Measurements from ENCODE around the gene NXPH4. TPM values are rescaled to one million over a fixed set of nuclear protein-coding genes. Genes with fewer than 3 reads are reported as not detected.

Gene NXPH4
- total RNA-seq (ENCODE audit: low replicate concordance), result 15.1 and 45.5 TPM in 2 replicates
- long read RNA-seq, result 0 reads

DNA sequence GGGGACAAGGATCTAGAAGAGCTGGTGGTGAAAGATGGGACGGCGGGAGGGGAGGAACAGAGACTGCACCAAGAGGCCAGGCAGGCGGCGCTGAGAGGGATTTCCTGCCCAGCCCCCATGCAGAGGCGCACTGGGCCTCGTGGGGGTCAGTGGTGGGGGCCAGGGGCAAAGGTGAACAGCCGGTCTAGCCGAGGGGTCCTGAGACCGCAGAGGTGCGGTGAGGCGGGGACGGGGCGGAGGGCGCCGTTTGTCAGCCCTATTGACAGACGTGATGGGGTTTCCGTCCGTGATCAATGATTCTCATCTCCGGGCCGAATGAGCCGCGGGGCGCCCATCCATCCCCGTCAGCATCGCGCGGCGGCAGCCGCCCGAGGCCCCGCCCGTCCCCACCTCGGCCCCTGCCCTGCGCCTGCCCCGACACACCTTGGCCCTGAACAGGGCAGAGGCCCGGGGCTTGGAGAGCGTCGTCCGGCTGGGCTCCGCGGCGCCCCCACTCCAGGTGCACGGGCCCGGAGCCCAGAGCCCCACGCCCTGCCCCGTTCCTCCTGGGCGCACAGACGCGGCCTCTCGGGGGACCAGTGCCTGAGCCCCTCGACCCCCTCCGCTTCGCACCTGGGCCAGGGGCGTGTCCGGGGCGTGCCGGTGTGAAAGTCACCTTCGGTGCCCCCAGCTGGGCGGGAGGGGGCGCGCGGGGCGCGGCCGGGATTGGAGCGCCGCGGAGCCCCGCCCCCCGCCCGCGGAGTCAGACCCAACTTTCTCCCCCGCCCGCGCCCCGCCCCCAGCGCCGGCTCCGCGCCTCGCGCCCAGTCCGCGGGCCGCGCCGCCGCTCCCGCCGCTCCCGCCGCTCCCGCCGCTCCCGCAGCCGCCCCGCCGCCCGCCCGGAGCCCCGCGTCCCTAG, at the start of gene NXPH4:
Gene NXPH4, plus strand, starts transcription at position 781 of the 898 bp plus-strand sequence. CDS start 176 bp downstream, outside the sequence.
- TF ChIP-seq, protein P1, sequence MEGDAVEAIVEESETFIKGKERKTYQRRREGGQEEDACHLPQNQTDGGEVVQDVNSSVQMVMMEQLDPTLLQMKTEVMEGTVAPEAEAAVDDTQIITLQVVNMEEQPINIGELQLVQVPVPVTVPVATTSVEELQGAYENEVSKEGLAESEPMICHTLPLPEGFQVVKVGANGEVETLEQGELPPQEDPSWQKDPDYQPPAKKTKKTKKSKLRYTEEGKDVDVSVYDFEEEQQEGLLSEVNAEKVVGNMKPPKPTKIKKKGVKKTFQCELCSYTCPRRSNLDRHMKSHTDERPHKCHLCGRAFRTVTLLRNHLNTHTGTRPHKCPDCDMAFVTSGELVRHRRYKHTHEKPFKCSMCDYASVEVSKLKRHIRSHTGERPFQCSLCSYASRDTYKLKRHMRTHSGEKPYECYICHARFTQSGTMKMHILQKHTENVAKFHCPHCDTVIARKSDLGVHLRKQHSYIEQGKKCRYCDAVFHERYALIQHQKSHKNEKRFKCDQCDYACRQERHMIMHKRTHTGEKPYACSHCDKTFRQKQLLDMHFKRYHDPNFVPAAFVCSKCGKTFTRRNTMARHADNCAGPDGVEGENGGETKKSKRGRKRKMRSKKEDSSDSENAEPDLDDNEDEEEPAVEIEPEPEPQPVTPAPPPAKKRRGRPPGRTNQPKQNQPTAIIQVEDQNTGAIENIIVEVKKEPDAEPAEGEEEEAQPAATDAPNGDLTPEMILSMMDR (conservative IDR thresholded peaks at IDR 0.05), result no peak
- Mint-ChIP-seq H3K9me3 (no peaks in the 10 kb centered on the region), H3K4me3 (peak within 1 kb of the TSS; percentile 86), H3K4me1 (ENCODE audit: unreplicated experiment) (peaks cover 57% of the 10 kb centered on the region), H3K36me3 (no peaks in the 10 kb centered on the region), H3K27ac (peak within 1 kb of the TSS; percentile 97), H3K27me3 (peaks cover 66% of the 10 kb centered on the region)
- DNase-seq (ENCODE audit: extremely low spot score, unreplicated experiment), result no peak

DNA sequence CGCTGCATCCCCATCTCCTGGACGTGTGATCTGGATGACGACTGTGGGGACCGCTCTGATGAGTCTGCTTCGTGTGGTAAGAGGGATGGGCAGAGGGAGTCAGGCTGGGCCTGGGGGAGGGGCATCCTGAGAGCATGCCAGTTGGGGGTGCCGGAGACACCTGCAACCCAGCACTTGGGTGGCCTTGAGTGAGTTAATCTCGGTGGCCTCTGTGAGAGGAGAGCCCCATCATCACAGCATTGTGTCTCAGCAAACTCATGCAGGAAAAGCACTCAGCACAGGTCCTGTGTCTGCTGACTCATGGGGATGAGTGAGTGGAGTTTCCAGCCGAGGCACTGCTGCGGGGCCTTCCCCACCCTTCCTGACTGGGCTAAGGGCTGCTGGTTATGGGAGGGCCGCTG, 49.6 kb upstream of the NXPH4 start:
- no peaks in the 10 kb centered on the region for H3K9me3 Mint-ChIP-seq
- DNase-seq (ENCODE audit: extremely low spot score, unreplicated experiment), result no peak
- peaks cover 34% of the 10 kb centered on the region for H3K36me3 Mint-ChIP-seq

DNA sequence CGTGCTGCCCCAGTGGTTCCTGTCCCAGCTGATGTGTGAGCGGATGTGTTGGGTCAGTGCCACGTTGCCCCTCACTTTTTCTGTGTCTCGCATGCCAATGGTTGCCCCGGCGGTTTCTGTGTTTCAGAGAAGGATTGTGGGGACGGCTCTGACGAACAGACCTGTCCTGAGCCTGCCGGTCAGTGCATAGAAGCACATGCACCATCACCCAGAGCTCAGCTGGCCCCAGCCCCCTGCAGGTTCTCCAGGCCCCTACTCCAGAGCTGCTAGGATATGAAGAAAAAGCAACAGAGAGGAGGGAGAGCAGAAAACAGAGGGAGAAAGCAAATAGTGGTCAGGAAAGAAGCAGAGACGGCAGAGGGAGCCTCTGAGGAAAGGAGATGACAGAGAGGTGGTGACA, 48.5 kb upstream of the NXPH4 start:
- Mint-ChIP-seq H3K27ac (no peak overlapping the region), H3K27me3 (no peaks in the 10 kb centered on the region), H3K4me1 (ENCODE audit: unreplicated experiment) (peaks cover 17% of the 10 kb centered on the region), H3K4me3 (no peak overlapping the region), H3K36me3 (peaks cover 35% of the 10 kb centered on the region), H3K9me3 (no peaks in the 10 kb centered on the region)
- DNase-seq (ENCODE audit: extremely low spot score, unreplicated experiment), result no peak
- TF ChIP-seq, protein P1 (conservative IDR thresholded peaks at IDR 0.05), result no peak

More for the DNA sequence above, 49.6 kb upstream of the NXPH4 start:
- H3K27ac Mint-ChIP-seq, result peak overlapping the region; percentile 36
- no peak overlapping the region for H3K4me3 Mint-ChIP-seq
- H3K27me3 Mint-ChIP-seq, result no peaks in the 10 kb centered on the region
- peaks cover 10% of the 10 kb centered on the region for H3K4me1 Mint-ChIP-seq (ENCODE audit: unreplicated experiment)
- TF ChIP-seq, protein P1 (conservative IDR thresholded peaks at IDR 0.05), result no peak

DNA sequence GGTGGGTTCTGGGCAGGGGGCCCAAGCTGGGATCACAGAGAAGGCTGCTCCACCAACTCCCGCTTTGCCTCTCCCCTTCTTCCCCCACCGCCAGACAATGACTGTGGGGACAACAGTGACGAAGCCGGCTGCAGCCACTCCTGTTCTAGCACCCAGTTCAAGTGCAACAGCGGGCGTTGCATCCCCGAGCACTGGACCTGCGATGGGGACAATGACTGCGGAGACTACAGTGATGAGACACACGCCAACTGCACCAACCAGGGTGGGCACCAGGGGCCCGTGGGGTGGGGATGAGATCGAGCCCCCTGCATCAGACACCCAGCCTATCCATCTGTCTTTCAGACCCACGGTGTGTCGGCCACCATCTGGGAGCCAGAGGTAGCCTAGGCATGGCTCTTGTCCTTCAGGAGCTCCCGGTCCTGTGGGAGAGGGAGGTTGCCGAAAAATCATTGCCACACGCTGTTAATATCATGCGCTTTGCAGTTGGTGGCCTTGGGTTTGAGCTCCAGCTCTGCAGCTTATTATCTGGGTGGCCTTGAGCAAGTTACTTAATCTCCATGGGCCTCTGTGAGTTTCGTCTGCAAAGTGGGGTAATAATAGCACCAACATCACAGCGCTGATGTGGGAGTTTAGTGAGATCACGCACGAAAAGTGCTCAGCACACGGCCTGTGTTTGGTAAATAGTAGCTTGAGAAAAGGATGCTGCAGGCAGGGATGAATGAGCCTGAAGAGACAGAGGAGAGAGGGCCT, 47.4 kb upstream of the NXPH4 start:
- H3K27me3 Mint-ChIP-seq, result no peaks in the 10 kb centered on the region
- H3K4me3 Mint-ChIP-seq, result no peak overlapping the region
- TF ChIP-seq, protein P1 (conservative IDR thresholded peaks at IDR 0.05), result no peak
- H3K4me1 Mint-ChIP-seq (ENCODE audit: unreplicated experiment), result peaks cover 19% of the 10 kb centered on the region
- no peak overlapping the region for H3K27ac Mint-ChIP-seq
- H3K9me3 Mint-ChIP-seq, result no peaks in the 10 kb centered on the region
- peaks cover 34% of the 10 kb centered on the region for H3K36me3 Mint-ChIP-seq
- no peak for DNase-seq (ENCODE audit: extremely low spot score, unreplicated experiment)

DNA sequence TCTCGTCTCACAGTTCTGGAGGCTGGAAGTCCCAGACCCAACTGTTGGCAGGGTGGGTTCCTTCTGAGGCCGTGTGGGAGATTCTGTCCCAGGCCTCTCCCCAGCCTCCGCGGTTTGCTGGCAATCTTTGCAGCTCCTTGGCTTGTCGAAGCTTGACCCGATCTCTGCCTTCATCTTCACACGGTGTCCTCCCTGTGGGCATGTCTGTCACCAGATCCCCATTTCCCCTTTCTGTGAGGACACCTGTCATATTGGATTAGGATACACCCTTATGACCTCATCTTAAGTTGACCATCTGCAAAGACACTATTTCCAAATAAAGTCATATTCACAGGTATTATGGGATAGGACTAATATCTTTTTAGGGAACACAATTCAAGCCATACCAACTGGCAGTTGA, 46.6 kb upstream of the NXPH4 start:
- Mint-ChIP-seq H3K4me3 (no peak overlapping the region), H3K27ac (no peak overlapping the region), H3K27me3 (no peaks in the 10 kb centered on the region), H3K9me3 (no peaks in the 10 kb centered on the region), H3K4me1 (ENCODE audit: unreplicated experiment) (peaks cover 19% of the 10 kb centered on the region), H3K36me3 (peaks cover 27% of the 10 kb centered on the region)
- TF ChIP-seq, protein P1 (conservative IDR thresholded peaks at IDR 0.05), result no peak
- DNase-seq (ENCODE audit: extremely low spot score, unreplicated experiment), result no peak

All from type B pancreatic cell (in vitro differentiated cells).